ENCODE results near the gene FAR2.
A peak's percentile ranks its signal among the peaks of the same experiment; 100 is the strongest.
"Not testable (repeated sequence)": the region's sequence is repeated elsewhere in the genome, so short reads cannot be mapped to it uniquely, and the experiment has no call there.

Gene FAR2

GRCh38 chr12:29382251-29382650, 233.2 kb downstream of the FAR2 start:
- intact Hi-C loops (cut with DNase I) = loop anchor here (5.0 kb wide), 1 partner anchor 70 kb away; no protein-coding TSS in a partner anchor
- DNase-seq = no peak

- peak in 2 of 10 donors; percentile 31 to 53 for DNase-seq
- intact Hi-C loops (cut with DNase I) = not testable (repeated sequence)
Observed at GRCh38 chr12:29385194-29385593, 236.1 kb downstream of the FAR2 start.
